ENCODE data around the gene SHC4.
"Not testable (repeated sequence)": the region's sequence is repeated elsewhere in the genome, so short reads cannot be mapped to it uniquely, and the experiment has no call there.

Gene SHC4

DNA sequence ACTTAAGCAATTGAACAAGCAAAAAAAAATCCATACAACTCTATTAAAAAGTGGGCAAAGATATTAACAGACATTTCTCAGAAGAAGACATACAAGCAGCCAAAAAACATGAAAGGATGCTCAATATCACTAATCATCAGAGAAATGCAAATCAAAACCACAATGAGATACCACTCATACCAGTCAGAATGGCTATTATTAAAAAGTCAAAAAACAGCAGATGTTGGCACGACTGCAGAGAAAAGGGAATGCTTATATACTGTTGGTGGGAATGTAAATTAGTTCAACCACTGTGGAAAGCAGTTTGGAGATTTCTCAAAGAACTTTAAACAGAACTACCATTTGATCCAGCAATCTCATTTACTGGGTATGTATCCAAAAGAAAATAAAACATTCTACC lies 7.2 kb upstream of the SHC4 start:
- not testable (repeated sequence) for DNase-seq (ENCODE audit: low read depth in 2 of 3, low spot score in 2 of 3)

DNA sequence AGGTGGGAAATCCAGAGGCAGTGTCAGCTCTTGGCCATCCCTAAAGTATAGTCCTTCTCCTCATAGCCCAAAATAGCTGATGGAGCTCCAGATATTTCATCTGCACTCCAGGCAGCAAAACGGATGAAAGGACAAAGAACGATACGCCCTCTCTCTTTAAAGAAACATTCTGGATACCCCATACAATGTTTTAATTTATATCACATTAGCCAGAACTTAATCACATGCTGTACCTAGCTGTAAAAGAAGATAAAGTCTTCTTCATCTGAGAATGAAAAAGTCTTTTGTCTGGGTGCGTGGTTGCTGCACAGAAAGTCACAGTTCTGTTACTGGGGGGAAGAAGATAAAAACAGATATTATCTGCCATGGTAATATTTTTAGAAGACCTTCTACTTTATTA lies 4.3 kb upstream of the SHC4 start:
- DNase-seq (ENCODE audit: low read depth in 2 of 3, low spot score in 2 of 3): no peak

DNA sequence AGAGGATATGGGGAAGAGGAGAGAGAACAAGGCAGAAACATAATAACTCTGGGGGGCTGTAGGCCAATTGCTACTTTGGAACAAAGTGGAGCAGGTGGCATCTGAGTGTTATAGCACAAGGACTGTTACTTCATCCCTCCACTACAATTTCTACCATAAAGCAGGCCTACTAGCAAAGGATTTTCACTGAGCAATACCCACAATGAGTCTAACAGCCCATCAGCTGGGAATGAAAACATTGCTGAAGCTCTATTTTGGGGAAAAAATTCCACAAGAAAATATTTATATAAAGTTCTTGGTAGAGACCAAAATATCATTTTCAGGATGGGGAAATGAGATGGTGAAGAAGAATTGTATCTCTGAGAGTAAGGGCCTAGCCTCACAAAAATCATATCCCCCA lies 3.6 kb upstream of the SHC4 start:
- no peak for DNase-seq (ENCODE audit: low read depth in 2 of 3, low spot score in 2 of 3)

DNA sequence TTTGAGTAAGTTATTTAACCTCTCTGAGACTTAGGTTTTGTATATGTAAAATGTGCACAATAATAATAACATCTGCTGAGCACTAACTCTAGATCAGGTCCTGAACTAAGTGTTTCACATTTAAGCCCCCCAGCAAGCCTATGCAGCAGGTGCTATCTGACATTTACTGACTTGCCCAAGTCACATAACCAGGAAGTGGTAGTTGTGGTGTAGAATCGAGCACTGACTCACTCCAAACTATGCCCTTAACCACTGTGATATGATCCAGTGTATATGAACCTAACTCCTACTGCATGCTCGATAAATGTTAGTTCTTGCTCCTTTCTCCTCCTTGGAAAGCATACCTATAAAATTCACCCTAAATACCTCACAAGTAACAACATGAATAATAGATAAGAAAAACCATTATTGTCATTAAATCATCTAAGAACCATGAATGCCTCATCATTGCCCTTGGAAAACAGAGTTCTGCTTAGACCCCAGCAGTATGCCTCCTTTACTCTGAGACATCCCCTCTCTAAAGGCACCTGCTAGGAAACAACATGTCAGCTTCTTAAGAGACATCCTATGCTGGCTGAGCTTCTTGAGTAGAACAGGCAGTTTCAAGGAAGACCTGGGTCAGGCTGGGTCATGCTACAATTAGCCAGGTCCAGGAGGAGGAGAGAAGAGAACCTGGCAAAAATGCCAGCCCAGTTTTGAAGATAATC lies 3.0 kb upstream of the SHC4 start:
- DNase-seq (ENCODE audit: low read depth in 2 of 3, low spot score in 2 of 3): no peak

DNA sequence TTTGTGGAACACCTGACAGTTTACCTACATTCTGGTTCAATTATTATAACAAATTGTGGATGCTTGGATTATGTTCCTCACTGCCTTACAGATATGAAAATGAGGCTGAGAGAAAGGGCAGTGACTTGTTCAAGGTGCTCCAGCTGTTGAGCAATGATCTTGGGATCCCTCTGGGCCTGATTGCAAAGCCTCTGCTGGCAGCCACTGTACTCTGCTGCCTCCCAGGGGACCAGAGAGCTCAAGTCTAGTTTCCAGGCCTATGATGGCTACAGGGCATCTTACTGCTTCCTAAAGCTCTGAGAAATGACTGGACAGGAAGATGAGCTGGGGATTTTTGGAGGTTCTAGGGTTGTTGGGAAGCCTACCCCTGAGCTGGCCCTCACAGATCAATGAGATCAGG lies 2.3 kb upstream of the SHC4 start:
- DNase-seq (ENCODE audit: low read depth in 2 of 3, low spot score in 2 of 3): no peak

DNA sequence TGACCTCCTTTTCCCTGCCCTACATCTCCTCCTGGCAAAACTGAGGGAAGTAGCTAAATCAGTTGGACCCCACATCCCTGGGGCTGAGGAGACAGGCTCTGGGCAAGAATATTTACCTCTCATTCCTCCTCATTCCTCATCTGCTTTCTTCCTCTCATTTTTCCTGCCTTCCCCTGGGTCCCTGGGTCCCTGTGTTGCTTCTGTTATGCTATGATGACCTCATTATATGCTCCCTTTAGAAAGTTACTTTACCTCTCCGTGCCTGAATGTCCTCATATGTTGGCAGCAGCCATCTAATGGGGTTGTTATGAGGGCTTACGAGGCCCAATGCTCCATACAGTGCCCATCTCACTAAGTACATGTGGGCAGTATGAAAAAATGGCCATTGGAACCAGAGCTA lies 1.2 kb upstream of the SHC4 start:
- no peak for DNase-seq (ENCODE audit: low read depth in 2 of 3, low spot score in 2 of 3)

DNA sequence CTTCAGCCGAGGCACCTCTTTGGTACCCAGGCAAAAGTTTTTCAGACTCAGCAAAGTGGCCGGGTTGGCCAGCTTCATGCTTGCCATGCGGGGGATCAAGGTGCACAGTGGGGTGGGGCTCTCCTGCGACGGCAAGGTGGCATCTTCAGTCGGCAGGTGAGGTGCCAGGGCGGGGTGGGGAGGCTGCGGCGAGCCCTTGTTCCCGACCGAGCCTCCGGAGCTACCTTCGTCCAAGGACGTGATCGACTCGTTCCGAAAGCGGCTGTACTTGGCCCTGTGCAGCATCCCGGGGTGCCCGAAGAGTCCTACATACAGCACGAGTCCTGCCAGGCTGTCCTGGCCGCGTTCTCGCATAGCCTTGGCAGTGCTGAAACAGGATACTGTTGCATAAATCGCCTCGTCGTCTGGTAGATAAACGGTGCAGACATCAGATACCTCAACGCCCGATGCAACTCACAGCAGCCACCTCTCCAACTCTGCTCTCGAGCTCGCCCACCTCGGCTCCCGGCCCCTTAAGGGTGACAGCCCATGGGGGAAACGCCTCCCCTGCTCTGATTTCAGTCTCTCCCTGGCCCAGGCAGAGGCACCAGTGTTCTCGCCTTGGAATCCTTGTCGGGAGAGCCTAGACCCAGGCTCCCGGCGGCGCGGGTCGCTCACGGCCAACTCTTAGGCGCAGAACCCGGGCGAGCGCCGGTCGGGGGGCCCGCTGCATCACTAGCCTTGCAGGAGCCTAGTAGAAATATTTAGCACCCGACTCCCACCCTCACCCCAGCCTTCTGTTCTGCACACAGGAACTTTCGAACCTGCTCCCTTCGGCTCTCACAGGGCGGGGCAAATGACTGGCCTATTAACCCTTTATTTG lies 826 bp downstream of the SHC4 start:
- DNase-seq (ENCODE audit: low read depth in 2 of 3, low spot score in 2 of 3): no peak

DNA sequence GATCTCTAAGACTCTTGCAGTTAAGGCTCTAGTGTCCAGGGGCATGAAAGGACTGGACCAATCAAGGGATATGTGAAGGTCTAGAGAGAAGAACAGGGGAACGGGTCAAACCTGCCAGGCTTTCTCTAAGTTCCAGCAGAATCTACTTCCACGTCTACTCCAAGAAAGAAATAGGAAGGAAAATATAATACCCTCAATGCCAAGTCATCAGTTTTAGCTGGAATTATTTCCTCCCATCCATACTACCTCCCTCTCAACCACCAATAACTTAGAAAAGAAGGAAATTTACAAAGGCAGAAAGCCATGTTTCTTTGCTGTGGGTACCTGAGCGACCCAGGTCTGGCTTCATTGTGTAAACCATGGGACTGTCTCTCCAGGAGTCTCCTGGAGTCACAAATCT lies 7.8 kb downstream of the SHC4 start:
- DNase-seq (ENCODE audit: low read depth in 2 of 3, low spot score in 2 of 3): no peak

DNA sequence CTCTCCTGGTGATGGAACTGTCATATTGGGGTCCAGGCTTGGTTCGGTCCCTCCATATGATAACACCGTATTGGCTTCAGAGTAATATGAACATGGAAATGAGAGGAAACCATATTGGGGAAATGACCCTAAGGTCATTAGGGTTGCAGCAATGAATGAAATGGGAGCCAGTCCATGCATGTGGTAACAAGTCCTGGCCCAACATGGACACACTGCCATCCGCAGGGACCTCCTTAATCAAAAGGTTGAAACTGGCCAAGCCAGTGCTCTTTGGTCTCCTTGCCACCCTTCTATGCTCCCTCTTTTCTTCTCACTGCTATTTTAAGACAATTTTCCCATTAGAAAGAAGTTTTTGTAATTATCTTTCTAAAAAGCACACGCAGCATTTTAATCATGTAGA lies 8.3 kb downstream of the SHC4 start:
- no peak for DNase-seq (ENCODE audit: low read depth in 2 of 3, low spot score in 2 of 3)

DNA sequence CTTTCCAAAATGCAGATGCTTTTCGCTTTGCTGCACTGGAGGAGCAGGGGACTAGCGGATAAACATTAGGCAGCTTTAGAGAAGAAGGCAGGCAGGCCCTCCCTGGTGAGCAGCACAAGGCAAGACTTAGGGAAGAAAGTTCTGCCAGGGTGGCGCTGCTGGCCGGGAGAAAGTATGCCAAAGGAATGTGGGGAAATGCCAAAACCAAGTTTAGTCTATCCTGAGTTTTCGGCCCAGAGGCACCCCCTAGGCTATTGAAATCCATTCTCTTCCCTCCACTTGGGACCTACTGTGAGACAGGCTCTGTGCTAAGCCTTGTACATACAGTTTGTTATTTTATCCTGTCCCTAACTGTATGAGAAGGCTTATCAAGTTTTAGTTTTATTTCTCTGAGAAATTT lies 9.2 kb downstream of the SHC4 start:
- DNase-seq (ENCODE audit: low read depth in 2 of 3, low spot score in 2 of 3): no peak

DNA sequence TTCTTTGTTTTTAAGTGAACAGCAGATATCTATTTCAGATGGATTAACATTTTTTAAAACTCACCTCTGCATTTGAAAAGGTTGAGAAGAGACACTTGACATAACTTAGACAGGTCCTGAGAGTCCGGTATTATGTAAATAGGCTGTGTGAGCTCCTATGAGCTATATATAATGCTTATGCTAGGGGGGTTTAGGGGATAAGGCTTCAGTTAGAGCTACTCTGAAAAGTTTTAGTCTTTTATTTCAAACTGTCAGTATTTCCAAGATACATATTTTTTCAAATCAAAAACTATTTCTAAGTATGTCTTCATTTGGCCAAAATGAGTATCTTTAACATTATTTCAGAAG lies 16.9 kb downstream of the SHC4 start:
- no peak for DNase-seq (ENCODE audit: low read depth in 2 of 3, low spot score in 2 of 3)

DNA sequence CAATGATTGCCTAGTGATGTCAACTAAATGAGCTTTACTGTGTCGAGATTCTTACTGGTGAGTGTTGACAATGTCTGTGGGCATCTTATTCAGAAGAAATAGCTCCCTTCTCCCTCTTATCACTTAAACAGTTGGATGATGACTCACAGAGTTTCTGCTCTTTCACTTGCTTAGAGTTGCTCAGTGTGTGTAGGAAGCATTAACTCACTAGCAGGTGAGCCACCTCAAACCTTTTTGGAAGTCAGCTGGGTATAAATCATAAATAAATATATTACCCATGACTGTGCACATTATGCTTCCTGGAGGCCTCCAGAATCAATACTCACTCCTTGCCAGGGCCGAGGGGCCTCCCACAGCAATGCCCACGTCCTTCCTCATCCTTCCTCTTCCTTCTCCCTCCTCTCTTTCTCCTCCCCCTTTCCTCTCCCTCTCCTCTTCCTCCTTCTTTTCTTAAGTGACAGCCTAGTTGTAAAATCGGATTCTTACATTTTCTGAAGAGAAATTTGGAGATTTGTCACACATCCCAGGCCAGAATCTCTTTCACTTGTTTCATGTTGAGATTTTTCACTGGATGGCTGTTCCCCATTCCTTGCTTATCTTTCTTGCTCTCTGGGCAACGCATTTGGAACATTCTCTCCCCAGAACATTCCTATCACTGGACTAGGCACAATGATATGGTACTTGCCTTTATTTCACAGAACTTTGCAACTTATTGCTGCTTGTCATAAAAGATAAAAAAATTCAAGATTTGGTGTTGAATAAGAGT lies 17.5 kb downstream of the SHC4 start:
- no peak for DNase-seq (ENCODE audit: low read depth in 2 of 3, low spot score in 2 of 3)

DNA sequence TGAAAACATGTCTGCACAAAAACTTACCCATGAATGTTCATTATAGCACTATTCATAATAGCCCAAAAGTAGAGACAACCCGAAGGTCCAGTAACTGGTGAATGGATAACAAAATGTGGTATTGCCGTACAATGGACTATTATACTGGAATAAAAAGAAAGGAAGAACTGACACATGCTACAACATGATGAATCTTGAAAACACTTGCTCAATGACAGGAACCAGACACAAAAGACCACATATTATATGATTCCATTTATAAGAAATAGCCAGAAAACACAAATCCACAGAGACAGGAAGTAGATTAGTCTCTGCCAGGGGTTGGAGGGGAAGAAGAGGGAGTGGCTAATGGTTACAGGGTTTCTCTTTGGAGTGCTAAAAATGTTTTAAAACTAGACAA lies 18.3 kb downstream of the SHC4 start:
- DNase-seq (ENCODE audit: low read depth in 2 of 3, low spot score in 2 of 3): no peak

DNA sequence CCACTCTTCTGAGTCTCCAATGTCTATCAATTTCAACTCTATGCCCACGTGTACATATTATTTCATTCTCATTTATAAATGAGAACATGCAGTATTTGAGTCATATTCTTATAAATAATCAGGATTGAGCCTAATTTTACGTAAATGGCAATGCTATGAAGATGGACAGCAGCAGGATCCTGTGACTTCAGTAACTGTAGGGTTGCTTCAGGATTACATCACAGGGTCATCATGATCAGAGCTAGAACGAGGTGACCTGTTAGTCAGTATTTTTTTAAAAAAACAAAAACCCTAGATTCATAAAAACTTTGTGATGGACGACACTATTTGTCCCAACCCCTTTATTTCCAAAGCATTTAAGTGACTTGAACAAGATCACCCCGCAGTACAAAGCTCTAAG lies 21.8 kb downstream of the SHC4 start:
- DNase-seq (ENCODE audit: low read depth in 2 of 3, low spot score in 2 of 3): no peak

DNA sequence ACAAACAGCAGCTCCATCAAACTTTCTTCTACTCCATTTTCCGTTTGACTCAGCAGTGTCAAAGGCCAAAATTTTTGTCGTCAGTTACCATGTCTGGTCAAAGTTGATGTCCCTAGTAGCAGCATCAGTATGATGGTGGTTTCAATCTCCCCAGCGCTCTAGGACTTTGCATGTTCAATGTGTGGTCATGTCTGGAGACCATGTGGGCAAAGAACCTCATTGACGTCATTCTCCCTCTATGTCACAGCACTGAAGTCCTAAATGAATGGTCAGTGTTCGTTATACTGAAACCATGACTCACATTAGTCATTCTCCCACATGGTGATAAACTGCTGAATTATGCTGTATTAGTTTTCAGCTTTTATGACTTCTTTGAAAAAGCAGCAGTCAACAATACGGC lies 23.2 kb downstream of the SHC4 start:
- no peak for DNase-seq (ENCODE audit: low read depth in 2 of 3, low spot score in 2 of 3)

DNA sequence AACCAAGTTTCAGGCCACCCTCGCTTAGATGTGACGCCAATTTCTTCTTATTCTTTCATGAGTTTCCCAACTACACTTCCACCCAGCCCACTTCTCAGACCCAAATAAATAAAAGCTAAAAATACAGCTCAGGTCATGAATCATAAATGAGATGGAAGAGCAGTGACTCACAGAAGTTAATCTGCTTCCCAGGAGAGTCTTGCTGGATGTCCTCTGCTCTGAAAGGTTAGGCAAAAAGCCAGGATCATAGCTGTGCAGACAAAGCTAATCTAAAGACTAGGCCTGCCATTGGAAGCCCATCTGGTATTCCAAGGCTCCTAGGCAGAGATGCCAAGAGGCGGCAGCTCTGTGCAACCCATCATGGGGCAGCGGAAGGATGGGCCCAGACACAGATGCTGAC lies 24.1 kb downstream of the SHC4 start:
- no peak for DNase-seq (ENCODE audit: low read depth in 2 of 3, low spot score in 2 of 3)

DNA sequence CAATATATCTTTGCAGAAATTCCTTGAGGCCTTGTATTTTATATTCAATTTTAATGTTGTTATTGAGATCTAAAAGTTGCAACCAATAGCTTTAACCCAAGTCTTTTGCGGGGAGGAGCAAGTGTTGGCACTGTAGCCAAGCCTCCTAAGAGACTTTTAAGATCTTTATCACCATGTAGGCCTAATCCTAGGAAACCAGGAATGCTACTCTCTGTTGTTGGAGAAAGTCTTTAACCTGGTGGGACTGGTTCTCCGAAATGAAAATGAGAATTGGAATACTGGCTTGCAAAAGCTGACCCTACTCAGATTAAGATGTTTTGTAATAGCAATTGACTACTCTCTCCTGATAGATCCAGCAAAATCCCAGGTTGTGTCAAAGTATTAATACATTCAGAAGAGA lies 25.8 kb downstream of the SHC4 start:
- no peak for DNase-seq (ENCODE audit: low read depth in 2 of 3, low spot score in 2 of 3)

DNA sequence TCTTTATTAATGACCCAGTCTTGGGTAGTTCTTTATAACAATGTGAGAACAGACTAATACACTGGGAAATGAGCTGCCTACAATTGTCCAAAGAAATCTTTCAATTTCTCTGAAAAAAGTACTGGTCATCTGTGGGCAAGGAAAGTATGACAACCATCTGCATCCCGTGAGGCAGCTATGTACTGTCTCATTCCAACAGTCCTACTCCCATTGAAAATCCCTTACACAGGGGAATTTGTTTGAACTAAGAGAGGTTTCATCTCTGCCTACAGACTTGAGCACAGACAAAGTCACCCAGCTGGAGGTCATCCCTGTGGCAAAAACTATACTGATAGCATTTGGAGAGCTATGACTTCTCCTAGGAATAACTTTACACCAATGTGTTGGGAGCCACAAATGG lies 27.1 kb downstream of the SHC4 start:
- no peak for DNase-seq (ENCODE audit: low read depth in 2 of 3, low spot score in 2 of 3)

DNA sequence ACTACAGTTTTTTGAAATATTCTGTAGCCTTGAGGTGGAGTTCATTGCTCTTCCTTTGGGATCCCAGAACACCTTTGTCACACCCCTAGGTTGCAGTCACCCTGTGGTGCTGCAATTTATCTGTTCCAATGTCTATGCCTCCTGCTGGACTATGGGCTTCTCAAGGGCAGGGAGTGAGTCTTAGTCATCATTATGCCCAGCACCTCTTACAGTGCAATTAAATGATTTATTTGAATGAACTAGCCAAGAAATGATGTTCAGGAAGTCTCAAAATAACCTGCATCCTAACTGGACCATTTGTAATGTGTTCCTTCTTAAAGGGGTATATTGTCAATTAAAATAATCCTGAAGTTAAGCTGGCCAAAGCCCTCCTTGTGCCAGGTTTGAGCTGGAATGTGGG lies 28.5 kb downstream of the SHC4 start:
- no peak for DNase-seq (ENCODE audit: low read depth in 2 of 3, low spot score in 2 of 3)

DNA sequence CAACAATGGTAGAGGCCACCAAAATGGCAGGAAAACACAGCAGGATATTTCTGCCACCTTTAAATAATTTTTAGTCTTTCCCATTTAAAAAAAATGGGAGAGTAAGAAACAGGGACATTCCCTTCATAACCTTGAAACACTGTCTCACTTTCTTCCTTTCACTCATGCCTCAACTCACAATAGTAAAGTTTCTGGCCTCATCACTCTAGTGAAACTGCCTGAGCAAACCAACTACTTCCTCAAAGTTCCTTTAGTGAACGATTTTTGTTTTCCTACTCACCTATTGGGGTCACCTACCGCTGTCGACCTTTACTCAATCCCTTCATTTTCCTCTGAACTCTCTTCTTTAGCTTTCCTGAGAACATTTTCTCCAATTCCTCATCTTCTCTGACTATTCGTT lies 33.0 kb downstream of the SHC4 start:
- no peak for DNase-seq (ENCODE audit: low read depth in 2 of 3, low spot score in 2 of 3)

DNA sequence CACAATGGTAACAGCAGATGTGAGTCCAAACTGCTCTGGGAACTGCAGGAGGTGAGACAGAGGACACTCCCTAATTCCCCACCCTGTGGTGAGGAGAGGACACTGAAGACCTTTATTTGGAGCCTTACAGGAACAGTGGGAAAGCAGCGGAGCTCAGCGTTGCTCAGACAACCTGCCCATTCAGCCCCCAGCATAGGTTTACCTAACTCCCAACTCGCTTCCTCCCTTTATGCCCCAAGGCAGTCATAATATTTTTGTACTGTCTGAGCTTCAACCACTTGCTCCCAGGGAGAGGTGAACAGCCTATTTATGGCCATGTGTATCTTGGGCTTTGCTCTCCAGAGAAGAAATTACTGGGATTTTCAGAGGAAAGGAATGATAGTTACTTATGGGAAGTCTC lies 34.1 kb downstream of the SHC4 start:
- no peak for DNase-seq (ENCODE audit: low read depth in 2 of 3, low spot score in 2 of 3)

DNA sequence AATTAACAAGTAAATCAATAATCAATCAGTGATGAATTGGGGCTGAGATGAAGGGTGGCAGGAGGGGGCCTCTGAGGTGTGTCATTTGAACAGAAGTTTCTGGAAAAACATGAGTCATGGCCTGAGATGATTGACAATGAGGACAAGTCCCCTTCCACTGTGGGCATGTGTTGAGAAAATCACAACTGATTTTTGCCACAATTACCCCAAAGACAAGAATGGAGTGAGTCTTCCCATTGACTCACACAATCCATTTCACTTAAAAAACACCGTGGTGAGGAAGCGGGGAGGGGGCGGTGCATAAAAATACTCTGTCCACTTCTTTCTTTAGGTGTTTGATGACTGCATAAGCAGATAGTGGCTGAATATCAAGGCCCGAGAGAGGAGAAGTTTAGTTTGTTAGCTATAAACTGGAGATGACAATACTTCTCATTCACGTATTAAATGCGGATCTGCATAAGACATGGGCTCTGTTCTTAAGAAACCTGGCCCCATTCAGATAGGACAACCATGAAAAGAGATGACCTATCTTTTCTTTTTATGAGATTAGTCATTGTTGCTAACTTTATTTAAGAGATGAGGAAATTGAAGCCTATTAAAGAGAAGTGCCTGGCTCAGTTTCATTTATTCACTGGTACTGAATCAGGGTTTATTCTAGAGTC lies 34.7 kb downstream of the SHC4 start:
- DNase-seq (ENCODE audit: low read depth in 2 of 3, low spot score in 2 of 3): peak in 2 of 3 experiments; percentile 23 to 42
